Neural cell (in vitro differentiated cells): ENCODE measurements around the gene CASP10.

ENCODE experiments used
- CTCF ChIP-seq: fragments of 450-650 bp; IDR thresholded peaks from 2 replicates; pipeline ENCODE4 v1.5.1; 2014; ENCODE audit warnings: antibody characterized with exemption, mild to moderate bottlenecking, moderate library complexity; ENCODE audit not compliant: poor library complexity, severe bottlenecking
- EZH2 ChIP-seq: fragments of 200-600, 300-800 bp; shearing (Covaris generic), sonication (generic); IDR thresholded peaks from 2 replicates; pipeline ENCODE4 v1.6.1; 2014; ENCODE audit warnings: antibody characterized with exemption, low read length, borderline replicate concordance, mild to moderate bottlenecking; ENCODE audit not compliant: insufficient read depth, poor library complexity, severe bottlenecking
- REST ChIP-seq: IDR thresholded peaks from 2 replicates; pipeline ENCODE4 v1.6.1; 2012; ENCODE audit warnings: borderline replicate concordance

GRCh38 chr2:201199847-201200246, 16.9 kb downstream of the CASP10 start:
- TF ChIP-seq CTCF (no peak), REST (no peak), EZH2 (no peak)
